NK-92 (cell line): ENCODE results near the gene SBNO1.
"Not testable (repeated sequence)": the region's sequence is repeated elsewhere in the genome, so short reads cannot be mapped to it uniquely, and the experiment has no call there.

ENCODE experiments used
- DNase-seq: peaks from one replicate; lab custom pipeline; 2025; ENCODE audit not compliant: unreplicated experiment; lab: John Stamatoyannopoulos, UW

SBNO1 gene

GRCh38 chr12:123250471-123251383, 113.9 kb downstream of the SBNO1 start:
- no peak for DNase-seq

- not testable (repeated sequence) for DNase-seq
These were observed 115.5 kb downstream of the SBNO1 start for GRCh38 chr12:123248996-123249741.

GRCh38 chr12:123248129-123248528, 116.5 kb downstream of the SBNO1 start:
- not testable (repeated sequence) for DNase-seq

DNA sequence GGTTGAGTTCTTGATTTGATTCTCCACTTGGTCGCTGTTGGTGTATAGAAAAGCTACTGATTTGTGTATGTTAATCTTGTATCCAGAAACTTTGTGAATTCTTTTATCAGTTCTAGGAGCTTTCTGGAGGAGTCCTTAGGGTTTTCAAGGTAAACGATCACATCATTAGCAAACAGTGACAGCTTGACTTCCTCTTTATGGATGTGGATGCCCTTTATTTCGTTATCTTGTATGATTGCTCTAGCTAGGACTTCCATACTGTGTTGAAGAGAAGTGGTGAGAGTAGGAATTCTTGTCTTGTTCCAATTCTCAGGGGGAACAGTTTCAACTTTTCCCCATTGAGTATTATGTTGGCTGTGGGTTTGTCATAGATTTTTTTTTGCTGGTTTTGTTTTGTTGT, 119.0 kb downstream of the SBNO1 start:
- DNase-seq, result no peak

- no peak for DNase-seq
These were observed 120.9 kb downstream of the SBNO1 start for GRCh38 chr12:123243671-123244262.

- no peak for DNase-seq
These were observed 122.3 kb downstream of the SBNO1 start for GRCh38 chr12:123242116-123242904.
